Left hindlimb (tissue), 1 donor: Measurements from ENCODE around the gene AFAP1.
A peak's percentile ranks its signal among the peaks of the same experiment; 100 is the strongest.

Source experiments
- DNase-seq: peaks from one replicate; pipeline ENCODE4 v3.0.0-alpha.2; 2018

Gene AFAP1

GRCh38 chr4:7818399-7818911 lies 121.2 kb downstream of the AFAP1 start:
- DNase-seq = peak; percentile 69

GRCh38 chr4:7817877-7818398 lies 121.7 kb downstream of the AFAP1 start:
- no peak for DNase-seq

GRCh38 chr4:7816771-7817170 lies 122.9 kb downstream of the AFAP1 start:
- no peak for DNase-seq

- DNase-seq = no peak
Measured at GRCh38 chr4:7815981-7816380, 123.7 kb downstream of the AFAP1 start.

GRCh38 chr4:7815562-7815961 lies 124.1 kb downstream of the AFAP1 start:
- DNase-seq = no peak

- no peak for DNase-seq
Measured at GRCh38 chr4:7814451-7814850, 125.2 kb downstream of the AFAP1 start.

GRCh38 chr4:7813674-7814073 lies 126.0 kb downstream of the AFAP1 start:
- DNase-seq = no peak

- no peak for DNase-seq
Measured at GRCh38 chr4:7812921-7813320, 126.7 kb downstream of the AFAP1 start.

- DNase-seq = no peak
Measured at GRCh38 chr4:7812231-7812857, 127.3 kb downstream of the AFAP1 start.

GRCh38 chr4:7811536-7812191 lies 128.0 kb downstream of the AFAP1 start:
- peak; percentile 76 for DNase-seq

GRCh38 chr4:7810783-7811535 lies 128.7 kb downstream of the AFAP1 start:
- no peak for DNase-seq

GRCh38 chr4:7808752-7809151 lies 130.9 kb downstream of the AFAP1 start:
- DNase-seq = no peak

GRCh38 chr4:7808181-7808580 lies 131.5 kb downstream of the AFAP1 start:
- no peak for DNase-seq

GRCh38 chr4:7807351-7807921 lies 132.2 kb downstream of the AFAP1 start:
- no peak for DNase-seq

- DNase-seq = peak; percentile 86
Measured at GRCh38 chr4:7806338-7807090, 133.1 kb downstream of the AFAP1 start.

- peak; percentile 76 for DNase-seq
Measured at GRCh38 chr4:7805533-7806337, 133.9 kb downstream of the AFAP1 start.

- no peak for DNase-seq
Measured at GRCh38 chr4:7804756-7805385, 134.8 kb downstream of the AFAP1 start.

- DNase-seq = peak; percentile 80
Measured at GRCh38 chr4:7803992-7804755, 135.5 kb downstream of the AFAP1 start.

- DNase-seq = no peak
Measured at GRCh38 chr4:7803371-7803770, 136.3 kb downstream of the AFAP1 start.

- peak; percentile 87 for DNase-seq
Measured at GRCh38 chr4:7802093-7802726, 137.5 kb downstream of the AFAP1 start.
